B cell (primary cell): ENCODE data around the gene PEX11G. TPM values are rescaled to one million over a fixed set of nuclear protein-coding genes. Genes with fewer than 3 reads are reported as not detected.

Source experiments
- ATAC-seq: fragments of 200-7000 bp; cut with Tn5 transposase; one replicate; pipeline ENCODE4 v1.10.0; 2021; ENCODE audit warnings: low read depth, mild to moderate bottlenecking, moderate number of reproducible peaks, moderate library complexity
- CTCF ChIA-PET: fragments of 350-600 bp; sonication (Branson Sonifier 250); formaldehyde crosslinking; loops from one replicate; lab custom pipeline; 2021; ENCODE audit warnings: antibody characterized with exemption, inconsistent platforms; lab: Charles Lee
- POLR2A ChIA-PET: fragments of 350-600 bp; sonication (Branson Sonifier 250); formaldehyde crosslinking; loops from one replicate; lab custom pipeline; 2021; ENCODE audit warnings: antibody characterized with exemption; lab: Charles Lee
- DNase-seq: peaks from one replicate; pipeline ENCODE4 v3.0.0; 2013
- H2AFZ ChIP-seq: 2 replicates; pipeline ENCODE4 v1.6.1; 2012; ENCODE audit warnings: mild to moderate bottlenecking, low read depth, low read length; ENCODE audit not compliant: insufficient read depth, poor library complexity, severe bottlenecking
- H3K27ac ChIP-seq, 2 donors: 1 replicate in 1 of 2; 2 replicates in 1 of 2; pipeline ENCODE4 v1.5.1; 2012 to 2013; ENCODE audit warnings: low read length in 2 of 2, mild to moderate bottlenecking in 2 of 2, moderate library complexity in 1 of 2
- H3K27me3 ChIP-seq, 4 experiments: fragments of 200-600 bp in 1 of 4; sonication (generic) in 1 of 4; replicated peaks in 1 of 4; 1 replicate in 2 of 4; 2 replicates in 2 of 4; pipeline versions ENCODE4 v1.6.1 to v1.7.0; 2013 to 2016; ENCODE audit warnings: low read length in 3 of 4, mild to moderate bottlenecking in 2 of 4, mixed read lengths in 1 of 4, moderate library complexity in 1 of 4; ENCODE audit not compliant: insufficient read depth in 4 of 4, control insufficient read depth in 3 of 4; ENCODE audit errors: control extremely low read depth in 1 of 4
- H3K36me3 ChIP-seq, 2 experiments: replicated peaks in 1 of 2; 1 replicate in 1 of 2; 2 replicates in 1 of 2; pipeline versions ENCODE4 v1.6.1 to v1.7.1; 2013; ENCODE audit warnings: low read length in 1 of 2; ENCODE audit not compliant: insufficient read depth in 2 of 2, control insufficient read depth in 1 of 2; ENCODE audit errors: control extremely low read depth in 1 of 2, extremely low read depth in 1 of 2
- H3K4me1 ChIP-seq, 2 donors: fragments of 200-600 bp in 1 of 2; sonication (generic) in 1 of 2; 1 replicate in 1 of 2; 2 replicates in 1 of 2; pipeline versions ENCODE4 v1.5.1 to v1.6.1; 2013 to 2017; ENCODE audit warnings: low read length in 2 of 2; ENCODE audit not compliant: control insufficient read depth in 2 of 2, insufficient read depth in 2 of 2
- H3K4me2 ChIP-seq: replicated peaks from 2 replicates; pipeline ENCODE3; 2012; ENCODE audit warnings: mild to moderate bottlenecking, low read depth, low read length; ENCODE audit not compliant: poor library complexity, severe bottlenecking
- H3K4me3 ChIP-seq, 5 experiments: fragments of 200-600 bp in 1 of 5; sonication (generic) in 1 of 5; 1 replicate in 3 of 5; 2 replicates in 2 of 5; pipeline versions ENCODE4 v1.5.1 to v1.7.0; 2011 to 2016; ENCODE audit warnings: low read length in 4 of 5, mild to moderate bottlenecking in 4 of 5, low read depth in 2 of 5, control low read depth in 1 of 5, moderate library complexity in 1 of 5; ENCODE audit not compliant: insufficient read depth in 1 of 5; ENCODE audit errors: control extremely low read depth in 1 of 5, extremely low read depth in 1 of 5
- H3K79me2 ChIP-seq: fragments of 200-600 bp; sonication (generic); one replicate; pipeline ENCODE4 v1.6.0; 2016; ENCODE audit warnings: low read length; ENCODE audit not compliant: control insufficient read depth, insufficient read depth
- H3K9ac ChIP-seq: fragments of 200-600 bp; sonication (generic); 2 replicates; pipeline ENCODE4 v1.6.1; 2017; ENCODE audit warnings: mild to moderate bottlenecking, low read length, moderate library complexity
- H3K9me3 ChIP-seq, 3 donors: one replicate each; pipeline versions ENCODE4 v1.6.1 to v1.7.1; 2013; ENCODE audit warnings: low read length in 2 of 3; ENCODE audit not compliant: control insufficient read depth in 2 of 3, insufficient read depth in 1 of 3; ENCODE audit errors: control extremely low read depth in 1 of 3
- H4K20me1 ChIP-seq: 2 replicates; pipeline ENCODE4 v1.6.0; 2012; ENCODE audit warnings: mild to moderate bottlenecking, low read length; ENCODE audit not compliant: insufficient read depth, control insufficient read depth, poor library complexity, severe bottlenecking
- H3K27ac Mint-ChIP-seq: one replicate; pipeline ENCODE4 v1.8.0; 2021; ENCODE audit warnings: mixed read lengths
- H3K27me3 Mint-ChIP-seq: one replicate; pipeline ENCODE4 v1.8.0; 2021; ENCODE audit warnings: mixed read lengths
- H3K4me1 Mint-ChIP-seq: one replicate; pipeline ENCODE4 v1.8.0; 2021; ENCODE audit warnings: mixed read lengths
- H3K4me3 Mint-ChIP-seq: one replicate; pipeline ENCODE4 v1.8.0; 2021; ENCODE audit warnings: mixed read lengths
- H3K9me3 Mint-ChIP-seq: one replicate; pipeline ENCODE4 v1.8.0; 2022; ENCODE audit warnings: mixed read lengths; ENCODE audit not compliant: insufficient read depth
- CTCF ChIP-seq: fragments of 200-600 bp; IDR thresholded peaks from one replicate; pipeline ENCODE4 v1.8.0; 2022; ENCODE audit warnings: antibody characterized with exemption, mild to moderate bottlenecking
- EZH2 ChIP-seq: IDR thresholded peaks from 2 replicates; pipeline ENCODE4 v1.6.1; 2012; ENCODE audit warnings: borderline replicate concordance, low read depth, mild to moderate bottlenecking, moderate library complexity, low read length; ENCODE audit not compliant: insufficient read depth, poor library complexity, severe bottlenecking
- WGBS: methylation state at CpG from one replicate; pipeline ENCODE4 v1.1.5; 2013; ENCODE audit warnings: missing lambda C conversion rate; ENCODE audit not compliant: insufficient coverage; 5-methylcytosine and 5-hydroxymethylcytosine counted together
- intact Hi-C: fragments of 100-400 bp; cut with micrococcal nuclease; formaldehyde crosslinking; loops from one replicate; pipeline ENCODE4 v1.10.0; 2022
- polyA plus RNA-seq: library from polyadenylated mRNA; depleted of rRNA; stranded (reverse); fragments of >200 nt; gene quantifications from 2 replicates; pipeline ENCODE4 v1.2.3, GENCODE V29; 2012
- total RNA-seq, 2 donors: library from RNA; stranded (reverse); fragments of 120-200 nt in 1 of 2; gene quantifications; 1 replicate in 1 of 2; 2 replicates in 1 of 2; pipeline versions ENCODE4 v1.2.3 to v1.2.4, GENCODE V29; 2013 to 2022

The PEX11G gene
- total and polyA plus RNA-seq, 2 donors (not counting 1 experiment from before 2014, with no cell fraction given), result 0.40 to 0.62 TPM

- Histone ChIP-seq H3K9me3 (no peaks in the 10 kb centered on the region), H3K79me2 (peaks cover 2% of the 10 kb centered on the region), H3K27ac (no peak overlapping the region), H2AFZ (peak overlapping the region; percentile 64), H4K20me1 (no peaks in the 10 kb centered on the region), H3K27me3 (peaks cover 0 to 3% (median 0%) of the 10 kb centered on the region in 4 experiments), H3K4me3 (peak overlapping the region in 4 of 5 experiments; percentile 41 to 67 (median 62)), H3K9ac (peak overlapping the region; percentile 68), H3K4me2 (peak overlapping the region; percentile 80), H3K4me1 (peaks cover 5 to 14% of the 10 kb centered on the region in 2 donors), H3K36me3 (no peaks in the 10 kb centered on the region)
- peak overlapping the region; percentile 90 for H3K4me3 Mint-ChIP-seq
- WGBS, result 94% methylated on average over 8 of the region's 11 CpGs
- ChIA-PET POLR2A (interaction anchor here (0.7 kb wide), 1 partner anchor 916 kb away, joined by 5 read pairs; no protein-coding TSS in a partner anchor), CTCF (interaction anchor here (0.6 kb wide), 1 partner anchor 390 kb away, joined by 4 read pairs; no protein-coding TSS in a partner anchor)
- H3K27ac Mint-ChIP-seq, result peak overlapping the region; percentile 32
- no peaks in the 10 kb centered on the region for H3K27me3 Mint-ChIP-seq
- ATAC-seq (no peak), DNase-seq (no peak)
- TF ChIP-seq EZH2 (no peak), CTCF (no peak)
- H3K9me3 Mint-ChIP-seq, result no peaks in the 10 kb centered on the region
- peaks cover 7% of the 10 kb centered on the region for H3K4me1 Mint-ChIP-seq
- intact Hi-C loops, result loop anchor here (1.0 to 2.0 kb wide), 3 partner anchors 15 to 46 kb away; partner anchors contain the start of genes MCOLN1 and PNPLA6
Measured at GRCh38 chr19:7489609-7490044, 792 bp upstream of the PEX11G start.

GRCh38 chr19:7486923-7487322, 1.9 kb downstream of the PEX11G start:
- TF ChIP-seq CTCF, result no peak
- TF ChIP-seq EZH2, result no peak

More at GRCh38 chr19:7486923-7487322, 1.9 kb downstream of the PEX11G start:
- Mint-ChIP-seq H3K27me3 (no peaks in the 10 kb centered on the region), H3K9me3 (no peaks in the 10 kb centered on the region), H3K4me3 (peak overlapping the region; percentile 16), H3K4me1 (peaks cover 13% of the 10 kb centered on the region), H3K27ac (no peak overlapping the region)
- no peaks in the 10 kb centered on the region for H4K20me1 ChIP-seq
- H3K9me3 ChIP-seq, result no peaks in the 10 kb centered on the region
- no peaks in the 10 kb centered on the region for H3K36me3 ChIP-seq
- H3K27ac ChIP-seq, result no peak overlapping the region
- no peak overlapping the region for H2AFZ ChIP-seq
- WGBS, result 94% methylated on average over 2 of the region's 2 CpGs
- CTCF ChIA-PET, result interaction anchor here (0.7 kb wide), 1 partner anchor 623 kb away, joined by 4 read pairs; no protein-coding TSS in a partner anchor
- no peak for ATAC-seq
- POLR2A ChIA-PET, result no interaction called here
- DNase-seq, result no peak
- peaks cover 11 to 22% of the 10 kb centered on the region in 2 donors for H3K4me1 ChIP-seq
- intact Hi-C loops, result no loop called here
- H3K27me3 ChIP-seq, result no peaks in the 10 kb centered on the region
- no peak overlapping the region for H3K4me3 ChIP-seq
- no peak overlapping the region for H3K4me2 ChIP-seq
- no peak overlapping the region for H3K9ac ChIP-seq
- H3K79me2 ChIP-seq, result peaks cover 5% of the 10 kb centered on the region
